ENCODE results near the gene SPEF2. TPM values are rescaled to one million over a fixed set of nuclear protein-coding genes. Genes with fewer than 3 reads are reported as not detected.

The SPEF2 gene
- polyA plus RNA-seq (ENCODE audit: low read depth in 6 of 6): 1 to 10 TPM in 4 of 6 donors, under 1 TPM in 1, not detected in 1; 0.61 to 2.1 (median 1.5) TPM

- Mint-ChIP-seq H3K4me3 (peak within 1 kb of the TSS; percentile 80 to 94 (median 93)), H3K9me3 (peaks cover 0 to 10% (median 4%) of the 10 kb centered on the region in 7 donors), H3K4me1 (peaks cover 15 to 16% (median 15%) of the 10 kb centered on the region in 3 donors), H3K36me3 (no peaks in the 10 kb centered on the region), H3K27me3 (peaks cover 0 to 5% (median 0%) of the 10 kb centered on the region in 3 donors), H3K27ac (peak within 1 kb of the TSS in 5 of 6 donors; percentile 4 to 92 (median 83))
- ATAC-seq (ENCODE audit: low read depth in 2 of 2) (peak; percentile 84 to 86), DNase-seq (peak; percentile 50)
Observed at GRCh38 chr5:35617435-35618303, at the start of gene SPEF2. SPEF2 (plus strand) TSS chr5:35617863; CDS start chr5:35617998, 135 bp downstream.

- Mint-ChIP-seq H3K27ac (no peak overlapping the region), H3K4me3 (no peak overlapping the region), H3K36me3 (no peaks in the 10 kb centered on the region), H3K9me3 (peaks cover 0 to 4% (median 3%) of the 10 kb centered on the region in 7 donors), H3K4me1 (no peaks in the 10 kb centered on the region), H3K27me3 (peaks cover 0 to 6% (median 6%) of the 10 kb centered on the region in 3 donors)
- ATAC-seq (ENCODE audit: low read depth in 2 of 2) (no peak), DNase-seq (no peak)
Observed at GRCh38 chr5:35575578-35575977, 42.1 kb upstream of the SPEF2 start.

GRCh38 chr5:35587419-35587818 is 30.2 kb upstream of the SPEF2 start:
- ATAC-seq (ENCODE audit: low read depth in 2 of 2): no peak
- Mint-ChIP-seq H3K27ac (no peak overlapping the region), H3K4me3 (no peak overlapping the region), H3K9me3 (peaks cover 0 to 2% (median 0%) of the 10 kb centered on the region in 7 donors), H3K4me1 (no peaks in the 10 kb centered on the region), H3K27me3 (peaks cover 0 to 15% (median 14%) of the 10 kb centered on the region in 3 donors), H3K36me3 (no peaks in the 10 kb centered on the region)
- DNase-seq: no peak

- no peak overlapping the region for H3K4me3 Mint-ChIP-seq
- no peak overlapping the region for H3K27ac Mint-ChIP-seq
- ATAC-seq (ENCODE audit: low read depth in 2 of 2) (no peak), DNase-seq (no peak)
- H3K27me3 Mint-ChIP-seq: peaks cover 0 to 12% (median 6%) of the 10 kb centered on the region in 3 donors
- H3K4me1 Mint-ChIP-seq: no peaks in the 10 kb centered on the region
- H3K9me3 Mint-ChIP-seq: peaks cover 0 to 5% (median 1%) of the 10 kb centered on the region in 7 donors
- H3K36me3 Mint-ChIP-seq: peaks cover 0 to 2% of the 10 kb centered on the region in 2 donors
Observed at GRCh38 chr5:35593338-35593737, 24.3 kb upstream of the SPEF2 start.

- DNase-seq (no peak), ATAC-seq (ENCODE audit: low read depth in 2 of 2) (no peak)
- H3K4me3 Mint-ChIP-seq: no peak overlapping the region
- H3K27me3 Mint-ChIP-seq: peaks cover 0 to 8% (median 4%) of the 10 kb centered on the region in 3 donors
- no peak overlapping the region for H3K27ac Mint-ChIP-seq
- H3K9me3 Mint-ChIP-seq: peaks cover 2 to 23% (median 10%) of the 10 kb centered on the region in 7 donors
- H3K36me3 Mint-ChIP-seq: peaks cover 0 to 4% of the 10 kb centered on the region in 2 donors
- no peaks in the 10 kb centered on the region for H3K4me1 Mint-ChIP-seq
Observed at GRCh38 chr5:35598707-35599370, 18.8 kb upstream of the SPEF2 start.

GRCh38 chr5:35600591-35600990 is 17.1 kb upstream of the SPEF2 start:
- H3K4me1 Mint-ChIP-seq: no peaks in the 10 kb centered on the region
- H3K27ac Mint-ChIP-seq: no peak overlapping the region

GRCh38 chr5:35608881-35609779 is 8.5 kb upstream of the SPEF2 start:
- DNase-seq: no peak
- Mint-ChIP-seq H3K4me3 (no peak overlapping the region), H3K9me3 (peaks cover under 1 to 17% (median 6%) of the 10 kb centered on the region in 7 donors)

More at GRCh38 chr5:35600591-35600990, 17.1 kb upstream of the SPEF2 start:
- Mint-ChIP-seq H3K4me3 (no peak overlapping the region), H3K36me3 (peaks cover 0 to 4% of the 10 kb centered on the region in 2 donors), H3K9me3 (peaks cover 6 to 30% (median 15%) of the 10 kb centered on the region in 7 donors), H3K27me3 (peaks cover 0 to 8% (median 7%) of the 10 kb centered on the region in 3 donors)
- ATAC-seq (ENCODE audit: low read depth in 2 of 2): no peak
- no peak for DNase-seq

GRCh38 chr5:35617060-35617434 is 616 bp upstream of the SPEF2 start:
- peak overlapping the region in 2 of 6 donors; percentile 83 to 92 for H3K27ac Mint-ChIP-seq
- H3K9me3 Mint-ChIP-seq: peaks cover 0 to 10% (median 4%) of the 10 kb centered on the region in 7 donors
- H3K4me1 Mint-ChIP-seq: peaks cover 15 to 16% (median 15%) of the 10 kb centered on the region in 3 donors
- H3K27me3 Mint-ChIP-seq: peaks cover 0 to 5% (median 0%) of the 10 kb centered on the region in 3 donors
- peak overlapping the region; percentile 80 to 94 (median 93) for H3K4me3 Mint-ChIP-seq
- ATAC-seq (ENCODE audit: low read depth in 2 of 2): no peak
- no peaks in the 10 kb centered on the region for H3K36me3 Mint-ChIP-seq
- no peak for DNase-seq

More at GRCh38 chr5:35608881-35609779, 8.5 kb upstream of the SPEF2 start:
- Mint-ChIP-seq H3K27ac (no peak overlapping the region), H3K36me3 (no peaks in the 10 kb centered on the region), H3K27me3 (peaks cover 0 to 9% (median 0%) of the 10 kb centered on the region in 3 donors), H3K4me1 (no peaks in the 10 kb centered on the region)
- ATAC-seq (ENCODE audit: low read depth in 2 of 2): no peak

- H3K4me1 Mint-ChIP-seq: peaks cover 15 to 16% (median 15%) of the 10 kb centered on the region in 3 donors
- DNase-seq: no peak
- peak overlapping the region; percentile 80 to 94 (median 93) for H3K4me3 Mint-ChIP-seq
- peaks cover 0 to 10% (median 4%) of the 10 kb centered on the region in 7 donors for H3K9me3 Mint-ChIP-seq
- no peak for ATAC-seq (ENCODE audit: low read depth in 2 of 2)
- H3K36me3 Mint-ChIP-seq: no peaks in the 10 kb centered on the region
- H3K27ac Mint-ChIP-seq: peak overlapping the region in 3 of 6 donors; percentile 44 to 65 (median 45)
- peaks cover 0 to 5% (median 0%) of the 10 kb centered on the region in 3 donors for H3K27me3 Mint-ChIP-seq
Observed at GRCh38 chr5:35618304-35618636, 607 bp downstream of the SPEF2 start.

GRCh38 chr5:35618781-35619180 is 1.1 kb downstream of the SPEF2 start:
- Mint-ChIP-seq H3K27ac (peak overlapping the region in 3 of 6 donors; percentile 34 to 58 (median 44)), H3K36me3 (no peaks in the 10 kb centered on the region), H3K9me3 (peaks cover 0 to 10% (median 4%) of the 10 kb centered on the region in 7 donors), H3K27me3 (peaks cover 0 to 5% (median 0%) of the 10 kb centered on the region in 3 donors), H3K4me3 (peak overlapping the region in 6 of 8 donors; percentile 80 to 94 (median 91)), H3K4me1 (peaks cover 15 to 16% (median 15%) of the 10 kb centered on the region in 3 donors)
- DNase-seq (no peak), ATAC-seq (ENCODE audit: low read depth in 2 of 2) (no peak)

GRCh38 chr5:35622974-35623373 is 5.3 kb downstream of the SPEF2 start:
- DNase-seq: no peak

GRCh38 chr5:35623991-35624390 is 6.3 kb downstream of the SPEF2 start:
- no peaks in the 10 kb centered on the region for H3K4me1 Mint-ChIP-seq
- H3K36me3 Mint-ChIP-seq: no peaks in the 10 kb centered on the region
- no peak overlapping the region for H3K27ac Mint-ChIP-seq
- no peak overlapping the region for H3K4me3 Mint-ChIP-seq
- DNase-seq: no peak
- no peaks in the 10 kb centered on the region for H3K27me3 Mint-ChIP-seq
- no peak for ATAC-seq (ENCODE audit: low read depth in 2 of 2)
- H3K9me3 Mint-ChIP-seq: no peaks in the 10 kb centered on the region

More at GRCh38 chr5:35622974-35623373, 5.3 kb downstream of the SPEF2 start:
- peaks cover 0 to 5% (median 2%) of the 10 kb centered on the region in 3 donors for H3K4me1 Mint-ChIP-seq
- ATAC-seq (ENCODE audit: low read depth in 2 of 2): no peak
- H3K9me3 Mint-ChIP-seq: no peaks in the 10 kb centered on the region
- no peaks in the 10 kb centered on the region for H3K27me3 Mint-ChIP-seq
- no peak overlapping the region for H3K4me3 Mint-ChIP-seq
- H3K36me3 Mint-ChIP-seq: no peaks in the 10 kb centered on the region
- no peak overlapping the region for H3K27ac Mint-ChIP-seq
